Measurements from ENCODE around the gene DNAH7. TPM values are rescaled to one million over a fixed set of nuclear protein-coding genes. Genes with fewer than 3 reads are reported as not detected.

DNAH7 gene
- polyA plus RNA-seq, 1 donor (not counting 4 experiments of a cell fraction or from before 2014, with no cell fraction given): 0.17 TPM

- H2AFZ ChIP-seq (ENCODE audit: control insufficient read depth, low read length): no peak overlapping the region
- H3K9me3 ChIP-seq (ENCODE audit: control insufficient read depth, low read depth, low read length): no peaks in the 10 kb centered on the region
- H3K27me3 ChIP-seq (ENCODE audit: control insufficient read depth, extremely low read depth, insufficient read depth, low read length): no peaks in the 10 kb centered on the region
- no peak overlapping the region for H3K9ac ChIP-seq (ENCODE audit: control insufficient read depth, extremely low read depth, insufficient read depth, low read length)
- H3K36me3 ChIP-seq (ENCODE audit: control insufficient read depth in 2 of 2, extremely low read depth in 1 of 2, insufficient read depth in 2 of 2, low read length in 2 of 2): no peaks in the 10 kb centered on the region
- H3K27ac ChIP-seq (ENCODE audit: control insufficient read depth, insufficient read depth, low read length): no peak overlapping the region
- no peak for FAIRE-seq
- no peak overlapping the region for H3K4me2 ChIP-seq (ENCODE audit: control insufficient read depth, extremely low read depth, insufficient read depth, low read depth, low read length)
- TF ChIP-seq EZH2 (IDR thresholded peaks at IDR 0.05; ENCODE audit: low read length): no peak
- TF ChIP-seq, protein P1, sequence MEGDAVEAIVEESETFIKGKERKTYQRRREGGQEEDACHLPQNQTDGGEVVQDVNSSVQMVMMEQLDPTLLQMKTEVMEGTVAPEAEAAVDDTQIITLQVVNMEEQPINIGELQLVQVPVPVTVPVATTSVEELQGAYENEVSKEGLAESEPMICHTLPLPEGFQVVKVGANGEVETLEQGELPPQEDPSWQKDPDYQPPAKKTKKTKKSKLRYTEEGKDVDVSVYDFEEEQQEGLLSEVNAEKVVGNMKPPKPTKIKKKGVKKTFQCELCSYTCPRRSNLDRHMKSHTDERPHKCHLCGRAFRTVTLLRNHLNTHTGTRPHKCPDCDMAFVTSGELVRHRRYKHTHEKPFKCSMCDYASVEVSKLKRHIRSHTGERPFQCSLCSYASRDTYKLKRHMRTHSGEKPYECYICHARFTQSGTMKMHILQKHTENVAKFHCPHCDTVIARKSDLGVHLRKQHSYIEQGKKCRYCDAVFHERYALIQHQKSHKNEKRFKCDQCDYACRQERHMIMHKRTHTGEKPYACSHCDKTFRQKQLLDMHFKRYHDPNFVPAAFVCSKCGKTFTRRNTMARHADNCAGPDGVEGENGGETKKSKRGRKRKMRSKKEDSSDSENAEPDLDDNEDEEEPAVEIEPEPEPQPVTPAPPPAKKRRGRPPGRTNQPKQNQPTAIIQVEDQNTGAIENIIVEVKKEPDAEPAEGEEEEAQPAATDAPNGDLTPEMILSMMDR (optimal IDR thresholded peaks at IDR 0.05 in 1 of 3, IDR thresholded peaks at IDR 0.05 in 1 of 3, conservative IDR thresholded peaks at IDR 0.05 in 1 of 3; ENCODE audit: extremely low read depth in 1 of 3, insufficient read depth in 2 of 3, low read length in 3 of 3): no peak
- peaks cover 2% of the 10 kb centered on the region for H3K79me2 ChIP-seq (ENCODE audit: control insufficient read depth, insufficient read depth, low read length)
- no peak overlapping the region for H3K4me3 ChIP-seq (ENCODE audit: control insufficient read depth in 2 of 3, extremely low read depth in 1 of 3, insufficient read depth in 2 of 3, low read depth in 1 of 3, low read length in 3 of 3)
- H4K20me1 ChIP-seq (ENCODE audit: control insufficient read depth, extremely low read depth, insufficient read depth, low read length): no peaks in the 10 kb centered on the region
- dilution Hi-C loops (cut with MboI; ENCODE audit: extremely low pct_ligation_motif_present, low sequenced_read_pairs): no loop called here
- no peaks in the 10 kb centered on the region for H3K9me1 ChIP-seq (ENCODE audit: control insufficient read depth, extremely low read depth, insufficient read depth, low read length)
- no peak for DNase-seq (ENCODE audit: low read depth, low spot score)
- no peaks in the 10 kb centered on the region for H3K4me1 ChIP-seq (ENCODE audit: control insufficient read depth, extremely low read depth, insufficient read depth, low read length)
Measured at GRCh38 chr2:195696012-195696411, 372.6 kb downstream of the DNAH7 start.

GRCh38 chr2:195695002-195695631 is 373.5 kb downstream of the DNAH7 start:
- Histone ChIP-seq H3K4me3 (ENCODE audit: control insufficient read depth in 2 of 3, extremely low read depth in 1 of 3, insufficient read depth in 2 of 3, low read depth in 1 of 3, low read length in 3 of 3) (no peak overlapping the region), H3K9me1 (ENCODE audit: control insufficient read depth, extremely low read depth, insufficient read depth, low read length) (no peaks in the 10 kb centered on the region), H3K36me3 (ENCODE audit: control insufficient read depth in 2 of 2, extremely low read depth in 1 of 2, insufficient read depth in 2 of 2, low read length in 2 of 2) (no peaks in the 10 kb centered on the region), H3K4me2 (ENCODE audit: control insufficient read depth, extremely low read depth, insufficient read depth, low read depth, low read length) (no peak overlapping the region), H3K79me2 (ENCODE audit: control insufficient read depth, insufficient read depth, low read length) (peaks cover 2% of the 10 kb centered on the region), H3K9ac (ENCODE audit: control insufficient read depth, extremely low read depth, insufficient read depth, low read length) (no peak overlapping the region), H4K20me1 (ENCODE audit: control insufficient read depth, extremely low read depth, insufficient read depth, low read length) (no peaks in the 10 kb centered on the region), H3K4me1 (ENCODE audit: control insufficient read depth, extremely low read depth, insufficient read depth, low read length) (no peaks in the 10 kb centered on the region), H3K27ac (ENCODE audit: control insufficient read depth, insufficient read depth, low read length) (no peak overlapping the region), H3K27me3 (ENCODE audit: control insufficient read depth, extremely low read depth, insufficient read depth, low read length) (no peaks in the 10 kb centered on the region), H2AFZ (ENCODE audit: control insufficient read depth, low read length) (no peak overlapping the region), H3K9me3 (ENCODE audit: control insufficient read depth, low read depth, low read length) (no peaks in the 10 kb centered on the region)
- no peak for FAIRE-seq
- no peak for DNase-seq (ENCODE audit: low read depth, low spot score)
- no peak for TF ChIP-seq EZH2 (IDR thresholded peaks at IDR 0.05; ENCODE audit: low read length)
- TF ChIP-seq, protein P1 (optimal IDR thresholded peaks at IDR 0.05 in 1 of 3, IDR thresholded peaks at IDR 0.05 in 1 of 3, conservative IDR thresholded peaks at IDR 0.05 in 1 of 3; ENCODE audit: extremely low read depth in 1 of 3, insufficient read depth in 2 of 3, low read length in 3 of 3): no peak
- dilution Hi-C loops (cut with MboI; ENCODE audit: extremely low pct_ligation_motif_present, low sequenced_read_pairs): no loop called here
